ENCODE measurements around the gene RNF220.

Gene RNF220

GRCh38 chr1:44647896-44648295 is 242.8 kb downstream of the RNF220 start:
- Histone ChIP-seq H3K9ac (ENCODE audit: low read depth, low read length, poor library complexity, severe bottlenecking) (no peak overlapping the region), H4K20me1 (ENCODE audit: insufficient read depth, low read length, poor library complexity, severe bottlenecking) (no peaks in the 10 kb centered on the region), H3K4me3 (ENCODE audit: low read length, poor library complexity, severe bottlenecking) (no peak overlapping the region), H3K79me2 (ENCODE audit: insufficient read depth, low read length) (peaks cover 2% of the 10 kb centered on the region; the same call in 1 of the 2 replicates), H3K4me1 (ENCODE audit: insufficient read depth, low read length, poor library complexity, severe bottlenecking) (no peaks in the 10 kb centered on the region), H3K9me2 (replicated peaks; ENCODE audit: low read depth, low read length) (no peaks in the 10 kb centered on the region), H3K36me3 (ENCODE audit: insufficient read depth, low read length) (peaks cover 90% of the 10 kb centered on the region; the same call in 1 of the 2 replicates), H3F3A (ENCODE audit: low read depth) (0 out of 2 replicates have a peak, but pooled peaks cover 5% of the 10 kb centered on the region), H3K9me3 (ENCODE audit: insufficient read depth, low read depth, low read length) (no peaks in the 10 kb centered on the region), H3K27me3 (ENCODE audit: insufficient read depth, low read length, poor library complexity, severe bottlenecking) (no peaks in the 10 kb centered on the region), H3K4me2 (ENCODE audit: low read depth, low read length, poor library complexity, severe bottlenecking) (no peak overlapping the region), H2AFZ (ENCODE audit: low read length) (no peak overlapping the region)
- TF ChIP-seq CTCF (conservative IDR thresholded peaks at IDR 0.05; ENCODE audit: low read length) (no peak), EZH2phosphoT487 (IDR thresholded peaks at IDR 0.05; ENCODE audit: borderline replicate concordance) (no peak)

GRCh38 chr1:44648529-44649250 is 243.6 kb downstream of the RNF220 start:
- TF ChIP-seq CTCF (conservative IDR thresholded peaks at IDR 0.05; ENCODE audit: low read length): no peak
- no peak for TF ChIP-seq EZH2phosphoT487 (IDR thresholded peaks at IDR 0.05; ENCODE audit: borderline replicate concordance)
- Histone ChIP-seq H4K20me1 (ENCODE audit: insufficient read depth, low read length, poor library complexity, severe bottlenecking) (no peaks in the 10 kb centered on the region), H3F3A (ENCODE audit: low read depth) (0 out of 2 replicates have a peak, but pooled peaks cover 5% of the 10 kb centered on the region), H3K4me1 (ENCODE audit: insufficient read depth, low read length, poor library complexity, severe bottlenecking) (no peaks in the 10 kb centered on the region), H3K27me3 (ENCODE audit: insufficient read depth, low read length, poor library complexity, severe bottlenecking) (no peaks in the 10 kb centered on the region), H3K36me3 (ENCODE audit: insufficient read depth, low read length) (peaks cover 86% of the 10 kb centered on the region; the same call in 1 of the 2 replicates), H2AFZ (ENCODE audit: low read length) (no peak overlapping the region), H3K9me3 (ENCODE audit: insufficient read depth, low read depth, low read length) (no peaks in the 10 kb centered on the region), H3K4me3 (ENCODE audit: low read length, poor library complexity, severe bottlenecking) (no peak overlapping the region), H3K9me2 (replicated peaks; ENCODE audit: low read depth, low read length) (no peaks in the 10 kb centered on the region), H3K9ac (ENCODE audit: low read depth, low read length, poor library complexity, severe bottlenecking) (no peak overlapping the region), H3K79me2 (ENCODE audit: insufficient read depth, low read length) (no peaks in the 10 kb centered on the region), H3K4me2 (ENCODE audit: low read depth, low read length, poor library complexity, severe bottlenecking) (no peak overlapping the region)

- Histone ChIP-seq H3K79me2 (ENCODE audit: insufficient read depth, low read length) (no peaks in the 10 kb centered on the region), H3K4me1 (ENCODE audit: insufficient read depth, low read length, poor library complexity, severe bottlenecking) (no peaks in the 10 kb centered on the region), H2AFZ (ENCODE audit: low read length) (no peak overlapping the region), H3K4me3 (ENCODE audit: low read length, poor library complexity, severe bottlenecking) (no peak overlapping the region), H3K4me2 (ENCODE audit: low read depth, low read length, poor library complexity, severe bottlenecking) (no peak overlapping the region), H3K9me3 (ENCODE audit: insufficient read depth, low read depth, low read length) (no peaks in the 10 kb centered on the region), H3K9ac (ENCODE audit: low read depth, low read length, poor library complexity, severe bottlenecking) (no peak overlapping the region), H3F3A (ENCODE audit: low read depth) (0 out of 2 replicates have a peak, but pooled peaks cover 5% of the 10 kb centered on the region), H3K27me3 (ENCODE audit: insufficient read depth, low read length, poor library complexity, severe bottlenecking) (no peaks in the 10 kb centered on the region), H3K36me3 (ENCODE audit: insufficient read depth, low read length) (peaks cover 76% of the 10 kb centered on the region; the same call in 1 of the 2 replicates), H4K20me1 (ENCODE audit: insufficient read depth, low read length, poor library complexity, severe bottlenecking) (no peaks in the 10 kb centered on the region), H3K9me2 (replicated peaks; ENCODE audit: low read depth, low read length) (no peaks in the 10 kb centered on the region)
- no peak for TF ChIP-seq CTCF (conservative IDR thresholded peaks at IDR 0.05; ENCODE audit: low read length)
These were observed 244.7 kb downstream of the RNF220 start for GRCh38 chr1:44649788-44650158.
